GM23338 (cell line): ENCODE measurements around the gene DNAH10. TPM values are rescaled to one million over a fixed set of nuclear protein-coding genes. Genes with fewer than 3 reads are reported as not detected.
A peak's percentile ranks its signal among the peaks of the same experiment; 100 is the strongest.

Source experiments
- ATAC-seq: fragments of 200-7000 bp; cut with Tn5 transposase; 3 replicates; pipeline ENCODE4 v1.9.1; 2020
- DNase-seq: peaks from one replicate; pipeline ENCODE4 v3.0.0-alpha.2; 2015; ENCODE audit warnings: low spot score
- H2AFZ ChIP-seq: fragments of 200-600 bp; sonication (generic); 2 replicates; pipeline ENCODE4 v1.8.0; 2016; ENCODE audit warnings: antibody characterized with exemption, mild to moderate bottlenecking, moderate library complexity
- H3F3A ChIP-seq: fragments of 200-600 bp; sonication (generic); replicated peaks from 2 replicates; pipeline ENCODE4 v1.8.0; 2017; ENCODE audit warnings: antibody characterized with exemption, mixed run types, low read depth
- H3K27ac ChIP-seq: fragments of 200-600 bp; sonication (generic); 2 replicates; pipeline ENCODE4 v1.6.1; 2016; ENCODE audit warnings: low read depth
- H3K27me3 ChIP-seq: fragments of 200-600 bp; sonication (generic); 2 replicates; pipeline ENCODE4 v1.8.0; 2016; ENCODE audit warnings: mild to moderate bottlenecking, mixed run types, moderate library complexity; ENCODE audit not compliant: insufficient read depth
- H3K36me3 ChIP-seq: fragments of 200-600 bp; sonication (generic); 2 replicates; pipeline ENCODE4 v1.8.0; 2016; ENCODE audit warnings: mild to moderate bottlenecking; ENCODE audit not compliant: insufficient read depth
- H3K4me1 ChIP-seq: fragments of 200-600 bp; sonication (generic); 2 replicates; pipeline ENCODE4 v1.8.0; 2016; ENCODE audit warnings: mild to moderate bottlenecking, moderate library complexity; ENCODE audit not compliant: insufficient read depth
- H3K4me2 ChIP-seq: fragments of 200-600 bp; sonication (generic); 2 replicates; pipeline ENCODE4 v1.7.1; 2017; ENCODE audit warnings: mixed run types
- H3K4me3 ChIP-seq: fragments of 200-600 bp; sonication (generic); 2 replicates; pipeline ENCODE4 v1.6.1; 2016; ENCODE audit warnings: mixed run types
- H3K79me2 ChIP-seq: fragments of 200-600 bp; sonication (generic); replicated peaks from 2 replicates; pipeline ENCODE4 v1.8.0; 2017; ENCODE audit warnings: mild to moderate bottlenecking; ENCODE audit not compliant: insufficient read depth
- H3K9me2 ChIP-seq: fragments of 200-600 bp; sonication (generic); 2 replicates; pipeline ENCODE4 v1.8.0; 2017; ENCODE audit not compliant: insufficient read depth
- H4K20me1 ChIP-seq: fragments of 200-600 bp; sonication (generic); replicated peaks from 2 replicates; pipeline ENCODE4 v1.8.0; 2017; ENCODE audit warnings: mild to moderate bottlenecking; ENCODE audit not compliant: insufficient read depth
- H3K27ac Mint-ChIP-seq: 2 replicates; pipeline ENCODE4 v1.8.0; 2020; ENCODE audit warnings: inconsistent platforms, mild to moderate bottlenecking, moderate library complexity, mixed read lengths
- H3K27me3 Mint-ChIP-seq: 3 replicates; pipeline ENCODE4 v1.8.0; 2022; ENCODE audit warnings: low read depth, mild to moderate bottlenecking, moderate library complexity, mixed read lengths, inconsistent platforms; ENCODE audit not compliant: insufficient read depth, poor library complexity
- H3K36me3 Mint-ChIP-seq: 3 replicates; pipeline ENCODE4 v1.8.0; 2021; ENCODE audit warnings: low read depth, mild to moderate bottlenecking, inconsistent platforms, moderate library complexity, mixed read lengths
- H3K4me1 Mint-ChIP-seq: 3 replicates; pipeline ENCODE4 v1.8.0; 2020; ENCODE audit warnings: mild to moderate bottlenecking, inconsistent platforms, mixed read lengths
- H3K4me3 Mint-ChIP-seq: 3 replicates; pipeline ENCODE4 v1.8.0; 2021; ENCODE audit warnings: moderate library complexity, mild to moderate bottlenecking, inconsistent platforms, mixed read lengths
- H3K9me3 Mint-ChIP-seq: 3 replicates; pipeline ENCODE4 v1.8.0; 2020; ENCODE audit warnings: moderate library complexity, mild to moderate bottlenecking, inconsistent platforms, mixed read lengths
- CREB1 ChIP-seq: fragments of 250-450 bp; sonication (Bioruptor Pico); IDR thresholded peaks from 2 replicates; pipeline ENCODE4 v1.5.0; 2020; ENCODE audit warnings: low read depth, mild to moderate bottlenecking, moderate library complexity
- EZH2 ChIP-seq: fragments of 200-600 bp; sonication (generic); IDR thresholded peaks from one replicate; pipeline ENCODE4 v1.8.0; 2017; ENCODE audit warnings: antibody characterized with exemption, mild to moderate bottlenecking, low read depth; ENCODE audit not compliant: unreplicated experiment
- EZH2phosphoT487 ChIP-seq: fragments of 200-600 bp; sonication (generic); IDR thresholded peaks from one replicate; pipeline ENCODE4 v1.8.1; 2018; ENCODE audit warnings: antibody characterized with exemption; ENCODE audit not compliant: unreplicated experiment
- JUNB ChIP-seq: IDR thresholded peaks from one replicate; pipeline ENCODE4 v1.6.1; 2016; ENCODE audit warnings: antibody characterized with exemption; ENCODE audit not compliant: unreplicated experiment
- NANOG ChIP-seq: IDR thresholded peaks from 2 replicates; pipeline ENCODE4 v1.6.1; 2016; ENCODE audit warnings: antibody characterized with exemption, borderline replicate concordance
- POLR2AphosphoS5 ChIP-seq: IDR thresholded peaks from 2 replicates; pipeline ENCODE4 v1.6.1; 2016; ENCODE audit warnings: antibody characterized with exemption, low read depth
- ZNF114 ChIP-seq: fragments of 250-450 bp; sonication (Bioruptor Pico); IDR thresholded peaks from 2 replicates; pipeline ENCODE4 v1.5.0; 2020; ENCODE audit warnings: mild to moderate bottlenecking, moderate library complexity
- ZNF331 ChIP-seq: fragments of 250-450 bp; sonication (Bioruptor Pico); IDR thresholded peaks from 2 replicates; pipeline ENCODE4 v1.5.0; 2020; ENCODE audit warnings: low read depth, mild to moderate bottlenecking, moderate library complexity
- polyA plus RNA-seq: library from polyadenylated mRNA; unstranded; fragments of >200 nt; fragmentation: Nextera tagmentation; extraction: Ambion mirVana; gene quantifications from 2 replicates; pipeline ENCODE4 v1.2.1, GENCODE V29; 2016
- total RNA-seq: library from RNA; depleted of rRNA; stranded (reverse); fragments of >200 nt; shearing (Covaris generic); gene quantifications from 2 replicates; pipeline ENCODE4 v1.2.3, GENCODE V29; 2014
- TF ChIP-seq, protein P1 (sequence below), 2 experiments: fragments of 200-600 bp in 1 of 2; sonication (generic) in 1 of 2; conservative IDR thresholded peaks; 2 replicates each; pipeline versions ENCODE4 v1.5.1 to v1.6.1; 2016 to 2017; ENCODE audit warnings: antibody characterized with exemption in 2 of 2, low read depth in 2 of 2, mild to moderate bottlenecking in 2 of 2, moderate library complexity in 1 of 2
- TF ChIP-seq, protein P2 (sequence below): IDR thresholded peaks from 2 replicates; pipeline ENCODE4 v1.6.1; 2016; ENCODE audit warnings: antibody characterized with exemption
- TF ChIP-seq, protein P3 (sequence below): fragments of 250-450 bp; sonication (Bioruptor Pico); IDR thresholded peaks from 2 replicates; pipeline ENCODE4 v1.5.0; 2020; ENCODE audit warnings: mild to moderate bottlenecking, moderate library complexity

The DNAH10 gene
- total and polyA plus RNA-seq, 2 experiments from 2014 or later, result 0.03 TPM

DNA sequence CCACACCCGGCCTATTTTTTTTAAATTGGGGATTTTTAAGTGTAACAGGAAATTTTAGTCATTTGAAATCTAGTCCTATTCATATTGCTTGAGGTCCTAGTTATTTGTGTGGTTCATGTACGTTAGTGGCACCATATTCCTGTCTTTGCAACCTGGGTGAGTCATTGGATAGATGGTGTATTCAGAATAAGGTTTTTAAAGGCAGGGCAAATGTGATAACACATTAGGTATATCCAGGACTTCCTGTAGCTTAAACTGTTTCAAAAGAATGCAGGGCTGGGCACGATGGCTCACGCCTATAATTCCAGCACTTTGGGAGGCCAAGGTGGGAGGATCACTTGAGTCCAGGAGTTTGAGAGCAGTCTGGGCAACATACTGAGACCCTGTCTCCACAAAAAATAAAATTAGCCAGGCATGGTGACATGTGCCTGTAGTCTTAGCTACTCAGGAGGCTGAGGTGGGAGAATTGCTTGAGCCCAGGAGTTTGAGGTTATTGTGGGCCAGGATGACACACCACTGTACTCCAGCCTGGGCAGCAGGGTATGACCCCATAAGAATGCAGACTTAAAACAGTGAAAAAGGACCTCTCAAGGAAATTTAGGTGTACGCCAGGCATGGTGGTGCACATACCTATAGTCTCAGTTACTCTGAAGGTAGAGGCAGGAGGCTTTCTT lies 41.8 kb upstream of the DNAH10 start:
- Histone ChIP-seq H2AFZ (no peak overlapping the region), H3K79me2 (peaks cover 36% of the 10 kb centered on the region), H3K27me3 (no peaks in the 10 kb centered on the region), H3K9me2 (no peaks in the 10 kb centered on the region), H3F3A (no peaks in the 10 kb centered on the region), H3K36me3 (peaks cover 45% of the 10 kb centered on the region), H3K4me1 (no peaks in the 10 kb centered on the region), H3K27ac (0 out of 2 replicates have a peak overlapping the region, but pooled peaks have one; percentile 32), H3K4me3 (no peak overlapping the region), H3K4me2 (no peak overlapping the region), H4K20me1 (peaks cover 26% of the 10 kb centered on the region)
- ATAC-seq (no peak), DNase-seq (no peak)
- no peaks in the 10 kb centered on the region for H3K9me3 Mint-ChIP-seq
- H3K4me1 Mint-ChIP-seq, result no peaks in the 10 kb centered on the region
- peaks cover 41% of the 10 kb centered on the region for H3K36me3 Mint-ChIP-seq
- no peak overlapping the region for H3K4me3 Mint-ChIP-seq
- H3K27ac Mint-ChIP-seq, result no peak overlapping the region; the same call in 1 of the 2 replicates
- H3K27me3 Mint-ChIP-seq, result peaks cover 1% of the 10 kb centered on the region
- no peak for TF ChIP-seq EZH2
- TF ChIP-seq, protein P1, sequence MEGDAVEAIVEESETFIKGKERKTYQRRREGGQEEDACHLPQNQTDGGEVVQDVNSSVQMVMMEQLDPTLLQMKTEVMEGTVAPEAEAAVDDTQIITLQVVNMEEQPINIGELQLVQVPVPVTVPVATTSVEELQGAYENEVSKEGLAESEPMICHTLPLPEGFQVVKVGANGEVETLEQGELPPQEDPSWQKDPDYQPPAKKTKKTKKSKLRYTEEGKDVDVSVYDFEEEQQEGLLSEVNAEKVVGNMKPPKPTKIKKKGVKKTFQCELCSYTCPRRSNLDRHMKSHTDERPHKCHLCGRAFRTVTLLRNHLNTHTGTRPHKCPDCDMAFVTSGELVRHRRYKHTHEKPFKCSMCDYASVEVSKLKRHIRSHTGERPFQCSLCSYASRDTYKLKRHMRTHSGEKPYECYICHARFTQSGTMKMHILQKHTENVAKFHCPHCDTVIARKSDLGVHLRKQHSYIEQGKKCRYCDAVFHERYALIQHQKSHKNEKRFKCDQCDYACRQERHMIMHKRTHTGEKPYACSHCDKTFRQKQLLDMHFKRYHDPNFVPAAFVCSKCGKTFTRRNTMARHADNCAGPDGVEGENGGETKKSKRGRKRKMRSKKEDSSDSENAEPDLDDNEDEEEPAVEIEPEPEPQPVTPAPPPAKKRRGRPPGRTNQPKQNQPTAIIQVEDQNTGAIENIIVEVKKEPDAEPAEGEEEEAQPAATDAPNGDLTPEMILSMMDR (conservative IDR thresholded peaks at IDR 0.05; ENCODE audit: low read depth in 2 of 2), result no peak
- TF ChIP-seq POLR2AphosphoS5, result no peak
- no peak for TF ChIP-seq ZNF331 (CRISPR knock-in tag)
- TF ChIP-seq, protein P2, sequence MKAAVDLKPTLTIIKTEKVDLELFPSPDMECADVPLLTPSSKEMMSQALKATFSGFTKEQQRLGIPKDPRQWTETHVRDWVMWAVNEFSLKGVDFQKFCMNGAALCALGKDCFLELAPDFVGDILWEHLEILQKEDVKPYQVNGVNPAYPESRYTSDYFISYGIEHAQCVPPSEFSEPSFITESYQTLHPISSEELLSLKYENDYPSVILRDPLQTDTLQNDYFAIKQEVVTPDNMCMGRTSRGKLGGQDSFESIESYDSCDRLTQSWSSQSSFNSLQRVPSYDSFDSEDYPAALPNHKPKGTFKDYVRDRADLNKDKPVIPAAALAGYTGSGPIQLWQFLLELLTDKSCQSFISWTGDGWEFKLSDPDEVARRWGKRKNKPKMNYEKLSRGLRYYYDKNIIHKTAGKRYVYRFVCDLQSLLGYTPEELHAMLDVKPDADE, result no peak
- TF ChIP-seq ZNF114, result no peak
- no peak for TF ChIP-seq CREB1
- TF ChIP-seq JUNB, result no peak

DNA sequence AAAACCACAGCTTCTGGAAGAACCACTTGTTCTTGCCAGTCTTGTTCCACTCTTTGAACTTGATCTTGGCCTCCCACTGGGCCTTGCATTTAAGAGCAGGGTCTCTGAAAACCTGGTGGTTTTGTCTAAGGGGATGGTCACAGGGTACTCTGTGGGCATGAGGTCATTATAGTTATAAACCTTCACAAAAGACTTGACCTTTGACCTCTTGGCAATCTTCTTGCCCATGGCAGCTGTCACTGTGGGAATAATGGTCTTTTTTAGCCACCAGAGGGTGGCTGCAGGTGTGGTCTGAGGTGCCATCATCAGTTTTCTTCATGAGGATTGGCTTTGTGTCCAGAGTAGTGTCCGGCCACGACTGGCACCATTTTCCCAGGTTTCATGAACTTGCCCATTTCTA lies 40.9 kb upstream of the DNAH10 start:
- Mint-ChIP-seq H3K4me1 (no peaks in the 10 kb centered on the region), H3K9me3 (no peaks in the 10 kb centered on the region), H3K27me3 (peaks cover 1% of the 10 kb centered on the region), H3K4me3 (no peak overlapping the region), H3K27ac (no peak overlapping the region), H3K36me3 (peaks cover 47% of the 10 kb centered on the region)
- no peaks in the 10 kb centered on the region for H3K27me3 ChIP-seq
- DNase-seq (no peak), ATAC-seq (no peak)
- H3K27ac ChIP-seq, result no peak overlapping the region
- H3K4me2 ChIP-seq, result no peak overlapping the region
- peaks cover 27% of the 10 kb centered on the region for H3K79me2 ChIP-seq
- H2AFZ ChIP-seq, result no peak overlapping the region
- no peaks in the 10 kb centered on the region for H3K9me2 ChIP-seq
- H3K4me1 ChIP-seq, result no peaks in the 10 kb centered on the region
- H3K4me3 ChIP-seq, result no peak overlapping the region
- no peaks in the 10 kb centered on the region for H3F3A ChIP-seq
- H4K20me1 ChIP-seq, result peaks cover 26% of the 10 kb centered on the region
- peaks cover 54% of the 10 kb centered on the region for H3K36me3 ChIP-seq
- TF ChIP-seq NANOG (no peak), EZH2phosphoT487 (no peak)
- TF ChIP-seq, protein P3, sequence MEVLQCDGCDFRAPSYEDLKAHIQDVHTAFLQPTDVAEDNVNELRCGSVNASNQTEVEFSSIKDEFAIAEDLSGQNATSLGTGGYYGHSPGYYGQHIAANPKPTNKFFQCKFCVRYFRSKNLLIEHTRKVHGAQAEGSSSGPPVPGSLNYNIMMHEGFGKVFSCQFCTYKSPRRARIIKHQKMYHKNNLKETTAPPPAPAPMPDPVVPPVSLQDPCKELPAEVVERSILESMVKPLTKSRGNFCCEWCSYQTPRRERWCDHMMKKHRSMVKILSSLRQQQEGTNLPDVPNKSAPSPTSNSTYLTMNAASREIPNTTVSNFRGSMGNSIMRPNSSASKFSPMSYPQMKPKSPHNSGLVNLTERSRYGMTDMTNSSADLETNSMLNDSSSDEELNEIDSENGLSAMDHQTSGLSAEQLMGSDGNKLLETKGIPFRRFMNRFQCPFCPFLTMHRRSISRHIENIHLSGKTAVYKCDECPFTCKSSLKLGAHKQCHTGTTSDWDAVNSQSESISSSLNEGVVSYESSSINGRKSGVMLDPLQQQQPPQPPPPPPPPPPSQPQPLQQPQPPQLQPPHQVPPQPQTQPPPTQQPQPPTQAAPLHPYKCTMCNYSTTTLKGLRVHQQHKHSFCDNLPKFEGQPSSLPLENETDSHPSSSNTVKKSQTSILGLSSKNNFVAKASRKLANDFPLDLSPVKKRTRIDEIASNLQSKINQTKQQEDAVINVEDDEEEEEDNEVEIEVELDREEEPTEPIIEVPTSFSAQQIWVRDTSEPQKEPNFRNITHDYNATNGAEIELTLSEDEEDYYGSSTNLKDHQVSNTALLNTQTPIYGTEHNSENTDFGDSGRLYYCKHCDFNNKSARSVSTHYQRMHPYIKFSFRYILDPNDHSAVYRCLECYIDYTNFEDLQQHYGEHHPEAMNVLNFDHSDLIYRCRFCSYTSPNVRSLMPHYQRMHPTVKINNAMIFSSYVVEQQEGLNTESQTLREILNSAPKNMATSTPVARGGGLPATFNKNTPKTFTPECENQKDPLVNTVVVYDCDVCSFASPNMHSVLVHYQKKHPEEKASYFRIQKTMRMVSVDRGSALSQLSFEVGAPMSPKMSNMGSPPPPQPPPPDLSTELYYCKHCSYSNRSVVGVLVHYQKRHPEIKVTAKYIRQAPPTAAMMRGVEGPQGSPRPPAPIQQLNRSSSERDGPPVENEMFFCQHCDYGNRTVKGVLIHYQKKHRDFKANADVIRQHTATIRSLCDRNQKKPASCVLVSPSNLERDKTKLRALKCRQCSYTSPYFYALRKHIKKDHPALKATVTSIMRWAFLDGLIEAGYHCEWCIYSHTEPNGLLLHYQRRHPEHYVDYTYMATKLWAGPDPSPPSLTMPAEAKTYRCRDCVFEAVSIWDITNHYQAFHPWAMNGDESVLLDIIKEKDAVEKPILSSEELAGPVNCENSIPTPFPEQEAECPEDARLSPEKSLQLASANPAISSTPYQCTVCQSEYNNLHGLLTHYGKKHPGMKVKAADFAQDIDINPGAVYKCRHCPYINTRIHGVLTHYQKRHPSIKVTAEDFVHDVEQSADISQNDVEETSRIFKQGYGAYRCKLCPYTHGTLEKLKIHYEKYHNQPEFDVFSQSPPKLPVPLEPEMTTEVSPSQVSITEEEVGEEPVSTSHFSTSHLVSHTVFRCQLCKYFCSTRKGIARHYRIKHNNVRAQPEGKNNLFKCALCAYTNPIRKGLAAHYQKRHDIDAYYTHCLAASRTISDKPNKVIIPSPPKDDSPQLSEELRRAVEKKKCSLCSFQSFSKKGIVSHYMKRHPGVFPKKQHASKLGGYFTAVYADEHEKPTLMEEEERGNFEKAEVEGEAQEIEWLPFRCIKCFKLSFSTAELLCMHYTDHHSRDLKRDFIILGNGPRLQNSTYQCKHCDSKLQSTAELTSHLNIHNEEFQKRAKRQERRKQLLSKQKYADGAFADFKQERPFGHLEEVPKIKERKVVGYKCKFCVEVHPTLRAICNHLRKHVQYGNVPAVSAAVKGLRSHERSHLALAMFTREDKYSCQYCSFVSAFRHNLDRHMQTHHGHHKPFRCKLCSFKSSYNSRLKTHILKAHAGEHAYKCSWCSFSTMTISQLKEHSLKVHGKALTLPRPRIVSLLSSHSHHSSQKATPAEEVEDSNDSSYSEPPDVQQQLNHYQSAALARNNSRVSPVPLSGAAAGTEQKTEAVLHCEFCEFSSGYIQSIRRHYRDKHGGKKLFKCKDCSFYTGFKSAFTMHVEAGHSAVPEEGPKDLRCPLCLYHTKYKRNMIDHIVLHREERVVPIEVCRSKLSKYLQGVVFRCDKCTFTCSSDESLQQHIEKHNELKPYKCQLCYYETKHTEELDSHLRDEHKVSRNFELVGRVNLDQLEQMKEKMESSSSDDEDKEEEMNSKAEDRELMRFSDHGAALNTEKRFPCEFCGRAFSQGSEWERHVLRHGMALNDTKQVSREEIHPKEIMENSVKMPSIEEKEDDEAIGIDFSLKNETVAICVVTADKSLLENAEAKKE (CRISPR knock-in tag), result no peak
